Measurements from ENCODE around the gene ATP23.

Gene ATP23

DNA sequence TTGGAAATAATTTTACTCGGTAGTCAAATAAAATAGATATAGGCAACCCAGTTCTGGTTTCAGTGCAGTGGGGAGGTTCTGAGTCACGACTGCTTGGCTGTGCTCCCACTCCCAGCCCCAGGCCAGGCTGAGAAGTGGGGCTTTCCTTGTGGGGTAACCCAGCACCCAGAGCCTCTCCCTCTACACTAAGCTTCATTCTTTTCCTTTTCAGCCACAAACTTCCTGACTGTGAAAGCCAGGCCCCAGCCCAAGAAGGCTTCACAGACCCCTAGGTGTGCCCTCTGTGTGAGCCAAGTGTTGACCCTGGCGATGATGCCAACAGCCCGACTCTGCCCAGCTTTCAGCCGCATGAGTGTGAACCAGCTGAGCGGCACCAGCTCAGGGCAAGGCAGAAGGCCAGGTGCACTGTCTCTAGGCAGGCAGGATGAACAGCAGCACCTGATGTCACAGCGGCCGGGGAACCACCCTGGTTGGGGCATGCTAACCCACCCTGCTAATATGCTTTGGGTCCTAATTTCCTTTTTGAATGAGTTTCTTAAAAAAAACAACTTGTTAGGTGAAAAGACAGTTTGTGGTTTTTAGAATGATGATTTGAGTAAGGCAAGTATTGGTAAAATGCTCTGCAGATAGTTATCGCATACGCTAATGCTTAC is 42.2 kb upstream of the ATP23 start:
- TF ChIP-seq JUND (IDR thresholded peaks at IDR 0.05; ENCODE audit: low read depth) = no peak
- in situ Hi-C loops (cut with HindIII; ENCODE audit: low pct_unique_long_range_greater_than_20kb, low sequenced_read_pairs) = no loop called here
- DNase-seq (ENCODE audit: low read depth in 1 of 2, low spot score in 1 of 2) = peak in 1 of 2 experiments; percentile 45

DNA sequence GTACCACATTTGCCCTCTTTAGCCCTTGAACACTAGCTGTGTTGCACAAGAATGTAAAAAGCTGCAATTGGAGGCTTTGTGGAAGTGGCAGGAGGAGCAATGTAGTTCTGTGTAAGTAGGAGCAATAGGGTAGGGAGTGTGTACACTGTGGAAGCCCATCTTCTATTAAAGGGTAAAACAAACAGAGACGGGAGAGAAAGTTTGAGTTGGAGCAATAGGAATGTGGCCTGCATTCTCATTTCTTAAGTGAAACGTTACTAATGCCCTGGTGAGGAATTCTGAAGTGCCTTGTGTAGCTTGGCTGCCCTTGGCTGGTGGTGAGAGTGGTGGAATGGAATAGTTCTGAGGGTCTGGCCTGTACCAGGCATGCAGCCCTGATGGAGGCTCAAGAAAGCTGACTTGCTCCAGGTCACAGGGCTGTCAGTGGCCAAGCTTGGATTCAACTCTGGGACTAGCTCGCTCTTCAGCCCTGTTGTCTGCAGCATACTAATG is 38.8 kb upstream of the ATP23 start:
- DNase-seq (ENCODE audit: low read depth in 1 of 2, low spot score in 1 of 2) = no peak
- no peak for TF ChIP-seq JUND (IDR thresholded peaks at IDR 0.05; ENCODE audit: low read depth)
- in situ Hi-C loops (cut with HindIII; ENCODE audit: low pct_unique_long_range_greater_than_20kb, low sequenced_read_pairs) = no loop called here

DNA sequence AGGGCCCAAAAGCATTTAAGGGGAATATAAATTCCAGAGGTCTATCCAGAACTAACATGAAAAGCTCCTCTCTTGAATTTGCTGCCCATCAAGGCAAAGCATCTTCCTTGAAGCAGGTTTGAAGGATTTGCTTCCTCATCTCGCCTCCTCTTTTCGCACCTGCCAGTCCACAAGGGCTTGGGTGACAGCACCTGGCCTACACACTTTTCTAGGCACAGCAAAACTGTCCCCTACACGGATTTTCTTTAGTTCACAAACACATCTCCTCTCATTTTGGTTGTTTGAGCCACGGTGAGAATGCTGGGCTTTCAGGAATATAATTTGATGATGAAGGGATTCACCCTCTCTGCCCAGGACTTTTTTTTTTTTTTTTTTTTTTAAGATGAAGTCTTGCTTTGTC is 36.9 kb upstream of the ATP23 start:
- in situ Hi-C loops (cut with HindIII; ENCODE audit: low pct_unique_long_range_greater_than_20kb, low sequenced_read_pairs) = no loop called here
- DNase-seq (ENCODE audit: low read depth in 1 of 2, low spot score in 1 of 2) = no peak
- no peak for TF ChIP-seq JUND (IDR thresholded peaks at IDR 0.05; ENCODE audit: low read depth)

DNA sequence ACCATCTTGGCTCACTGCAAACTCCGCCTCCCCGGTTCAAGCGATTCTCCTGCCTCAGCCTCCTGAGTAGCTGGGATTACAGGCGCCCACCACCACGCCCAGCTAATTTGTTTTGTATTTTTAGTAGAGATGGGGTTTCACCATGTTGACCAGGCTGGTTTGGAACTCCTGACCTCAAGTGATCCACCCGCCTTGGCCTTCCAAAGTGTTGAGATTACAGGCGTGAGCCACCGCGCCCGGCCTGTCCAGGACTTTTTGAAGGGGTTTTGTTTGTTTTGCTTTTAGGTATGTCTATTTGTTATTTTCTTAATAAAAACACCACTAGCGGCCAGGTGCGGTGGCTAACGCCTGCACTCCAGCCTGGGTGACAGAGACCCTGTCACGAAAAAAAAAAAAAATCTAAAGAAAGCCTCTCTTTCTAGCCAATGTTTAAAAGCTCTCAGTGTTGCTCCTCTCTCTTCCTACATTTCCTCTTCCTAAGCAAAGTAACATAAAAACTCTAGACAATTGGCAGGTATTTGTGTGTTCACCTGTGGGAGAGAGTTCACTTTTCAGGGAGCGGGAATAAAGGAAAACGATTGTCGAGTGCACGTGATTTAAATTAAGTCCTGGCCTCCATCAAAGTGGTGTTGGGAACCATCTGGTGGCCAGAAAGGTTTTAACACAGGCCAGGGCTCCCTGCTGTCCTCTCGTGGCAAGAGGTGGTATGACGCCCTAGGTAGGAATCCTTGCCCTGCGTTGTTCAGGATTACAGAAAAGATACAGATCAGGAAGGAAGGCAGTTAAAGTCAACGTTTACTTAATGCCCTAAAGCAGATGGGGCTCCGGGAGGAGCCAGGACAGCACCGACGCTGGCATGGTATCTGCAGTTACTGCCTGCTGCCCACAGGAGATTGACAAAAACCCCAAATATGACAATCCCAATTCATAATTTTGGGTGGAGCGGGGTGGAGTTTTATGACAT is 36.2 kb upstream of the ATP23 start:
- DNase-seq (ENCODE audit: low read depth in 1 of 2, low spot score in 1 of 2) = peak; percentile 39 to 97
- no peak for TF ChIP-seq JUND (IDR thresholded peaks at IDR 0.05; ENCODE audit: low read depth)
- in situ Hi-C loops (cut with HindIII; ENCODE audit: low pct_unique_long_range_greater_than_20kb, low sequenced_read_pairs) = no loop called here

DNA sequence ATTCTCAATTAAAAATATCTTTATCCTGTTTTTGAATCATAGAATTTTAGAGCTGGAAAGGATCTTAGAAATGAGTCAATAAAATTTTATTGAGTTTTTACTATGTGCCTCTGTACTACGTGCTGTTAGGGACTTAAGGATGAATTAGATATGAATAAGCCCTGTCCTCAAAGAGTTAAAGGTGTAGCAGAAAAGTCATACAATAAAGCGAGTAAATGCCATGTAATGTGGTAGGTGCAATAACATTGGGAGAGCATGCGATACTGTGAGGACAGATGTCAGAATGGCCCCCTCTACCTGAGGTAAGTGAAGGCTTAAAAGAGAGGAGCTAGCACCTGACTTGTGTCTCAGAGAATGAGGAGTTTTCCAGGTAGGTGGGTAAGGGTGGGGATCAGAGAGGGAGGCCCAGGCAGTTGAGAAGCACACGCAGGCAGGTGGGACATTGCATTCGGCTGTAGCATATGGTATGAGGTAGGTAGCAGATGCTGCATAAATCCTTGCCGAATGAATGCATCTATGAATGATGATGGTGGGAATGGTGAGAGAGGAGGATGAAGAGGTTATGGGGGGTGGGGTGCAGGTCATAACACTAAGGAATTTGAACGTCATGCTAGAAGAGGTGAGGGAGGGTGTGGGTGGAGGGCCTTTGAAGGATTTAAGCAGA is 35.4 kb upstream of the ATP23 start:
- no peak for DNase-seq (ENCODE audit: low read depth in 1 of 2, low spot score in 1 of 2)
- in situ Hi-C loops (cut with HindIII; ENCODE audit: low pct_unique_long_range_greater_than_20kb, low sequenced_read_pairs) = no loop called here
- no peak for TF ChIP-seq JUND (IDR thresholded peaks at IDR 0.05; ENCODE audit: low read depth)

DNA sequence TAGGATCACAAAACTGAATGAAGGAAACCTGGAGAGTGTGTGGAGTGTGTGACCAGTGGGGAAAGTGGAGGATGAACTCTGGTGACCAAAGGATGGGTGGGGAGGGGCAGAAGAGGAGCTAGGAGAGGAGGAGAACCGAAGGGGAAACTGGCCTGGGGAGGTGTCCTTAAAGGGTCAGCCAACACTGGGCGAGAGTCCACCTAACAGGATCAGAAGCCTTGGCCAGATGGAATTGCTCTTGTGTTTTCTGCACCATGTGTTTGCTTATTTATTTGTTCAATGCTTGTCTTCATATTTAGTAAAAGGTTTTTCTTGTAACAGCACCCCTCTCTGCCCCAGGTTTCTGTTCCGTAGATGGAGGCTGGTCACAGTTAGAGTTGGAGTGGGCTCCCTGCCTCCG is 34.5 kb upstream of the ATP23 start:
- no peak for DNase-seq (ENCODE audit: low read depth in 1 of 2, low spot score in 1 of 2)
- in situ Hi-C loops (cut with HindIII; ENCODE audit: low pct_unique_long_range_greater_than_20kb, low sequenced_read_pairs) = no loop called here

DNA sequence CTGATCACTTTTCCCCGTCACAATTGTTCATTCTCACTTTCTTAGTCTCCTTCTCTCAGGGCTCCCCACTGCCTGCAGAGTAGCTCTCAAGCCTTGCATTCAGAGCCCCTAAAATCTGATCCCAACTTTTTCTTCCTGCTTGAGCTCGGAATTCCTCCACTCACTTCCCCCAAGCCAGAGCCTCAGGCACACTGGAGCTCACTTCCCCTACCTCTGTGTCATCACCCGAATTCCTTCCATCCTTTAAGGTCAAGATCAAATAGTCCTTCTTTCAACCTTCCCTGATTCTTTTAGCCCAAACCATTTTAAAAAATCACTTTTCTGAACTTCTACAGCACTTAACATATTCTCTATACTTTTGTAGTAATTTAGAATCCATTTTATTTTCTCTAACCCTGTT is 34.1 kb upstream of the ATP23 start:
- no peak for TF ChIP-seq JUND (IDR thresholded peaks at IDR 0.05; ENCODE audit: low read depth)
- in situ Hi-C loops (cut with HindIII; ENCODE audit: low pct_unique_long_range_greater_than_20kb, low sequenced_read_pairs) = no loop called here
- peak in 1 of 2 experiments; percentile 32 for DNase-seq (ENCODE audit: low read depth in 1 of 2, low spot score in 1 of 2)

More for the DNA sequence above, 34.5 kb upstream of the ATP23 start:
- TF ChIP-seq JUND (IDR thresholded peaks at IDR 0.05; ENCODE audit: low read depth) = no peak

DNA sequence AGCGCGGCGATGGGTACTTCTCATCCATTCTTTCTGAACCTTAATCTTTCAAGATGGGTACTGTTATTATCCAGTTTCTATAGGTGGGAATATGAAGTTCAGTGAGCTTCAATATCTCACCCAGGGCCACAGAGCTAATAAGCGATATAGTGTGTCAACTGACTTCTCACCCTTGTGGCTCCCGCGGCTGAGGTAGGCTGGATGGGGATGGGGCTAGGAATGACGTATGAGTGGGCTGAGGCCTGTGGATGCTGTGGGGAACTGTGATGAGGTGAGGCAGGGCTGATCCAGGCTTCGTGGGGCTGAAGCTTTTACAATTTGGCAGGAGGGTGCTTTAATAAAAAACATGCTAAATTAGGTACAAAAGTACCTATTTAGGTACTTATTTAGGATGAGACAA is 32.9 kb upstream of the ATP23 start:
- DNase-seq (ENCODE audit: low read depth in 1 of 2, low spot score in 1 of 2) = no peak
- in situ Hi-C loops (cut with HindIII; ENCODE audit: low pct_unique_long_range_greater_than_20kb, low sequenced_read_pairs) = no loop called here
- TF ChIP-seq JUND (IDR thresholded peaks at IDR 0.05; ENCODE audit: low read depth) = no peak

DNA sequence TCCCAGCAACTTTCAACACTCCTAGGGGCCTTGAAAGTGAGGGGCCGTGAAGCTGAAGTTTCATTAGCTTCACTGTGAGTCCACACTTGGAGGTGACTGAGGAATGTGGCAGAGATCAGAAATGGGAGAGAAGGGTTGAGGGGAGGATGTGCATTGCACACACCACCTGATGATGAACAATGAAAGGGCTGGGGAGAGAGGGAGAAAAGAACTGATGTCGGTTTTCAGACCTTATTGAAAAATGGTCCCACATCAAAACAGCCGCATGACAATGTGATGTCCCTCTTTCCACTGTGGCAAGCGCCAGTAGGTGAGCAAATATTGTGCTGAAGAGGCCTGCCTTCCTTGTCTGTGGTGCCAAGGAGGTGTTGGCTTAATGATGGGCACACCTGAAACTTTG is 32.3 kb upstream of the ATP23 start:
- no peak for DNase-seq (ENCODE audit: low read depth in 1 of 2, low spot score in 1 of 2)
- in situ Hi-C loops (cut with HindIII; ENCODE audit: low pct_unique_long_range_greater_than_20kb, low sequenced_read_pairs) = no loop called here
- TF ChIP-seq JUND (IDR thresholded peaks at IDR 0.05; ENCODE audit: low read depth) = no peak

DNA sequence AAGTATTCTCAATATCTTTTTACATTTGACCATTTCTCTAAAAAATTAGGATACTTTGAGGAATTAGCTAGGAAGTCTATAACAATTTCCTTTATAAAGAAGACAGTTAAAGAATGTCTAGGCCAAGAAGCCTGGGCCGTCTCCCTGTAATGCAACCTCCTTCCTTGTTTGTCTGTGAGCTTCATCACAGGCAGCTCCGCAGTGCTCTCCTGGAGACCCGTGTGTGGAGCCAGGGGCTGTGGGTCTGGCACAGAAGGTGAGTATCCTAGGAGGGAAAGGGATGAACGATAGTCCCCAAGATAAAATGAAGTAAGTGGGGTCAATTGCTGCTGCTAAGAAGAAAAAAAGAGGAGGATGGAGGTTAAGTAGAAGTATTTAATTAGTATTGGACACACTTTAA is 31.8 kb upstream of the ATP23 start:
- in situ Hi-C loops (cut with HindIII; ENCODE audit: low pct_unique_long_range_greater_than_20kb, low sequenced_read_pairs) = no loop called here
- TF ChIP-seq JUND (IDR thresholded peaks at IDR 0.05; ENCODE audit: low read depth) = no peak
- no peak for DNase-seq (ENCODE audit: low read depth in 1 of 2, low spot score in 1 of 2)

DNA sequence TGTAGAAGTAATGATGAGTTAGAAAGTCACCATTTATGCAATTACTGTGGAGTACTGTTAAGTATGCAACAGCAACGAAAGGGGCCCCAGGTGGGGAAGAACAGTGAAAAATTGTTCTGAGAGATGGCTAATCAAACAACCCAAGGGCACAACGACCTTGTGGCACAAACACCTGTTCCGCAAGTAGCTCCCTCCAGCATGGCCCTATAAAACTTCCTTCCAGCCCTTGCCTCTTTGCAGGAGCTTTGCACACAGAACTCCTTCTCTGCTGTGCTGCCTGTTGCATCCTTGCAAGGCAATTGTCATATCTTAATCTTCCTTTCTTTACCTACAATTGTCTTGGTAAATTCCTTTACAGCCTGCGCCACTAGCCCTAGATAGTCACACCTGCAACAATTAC is 23.2 kb upstream of the ATP23 start:
- TF ChIP-seq JUND (IDR thresholded peaks at IDR 0.05; ENCODE audit: low read depth) = no peak
- peak in 1 of 2 experiments; percentile 55 for DNase-seq (ENCODE audit: low read depth in 1 of 2, low spot score in 1 of 2)
- in situ Hi-C loops (cut with HindIII; ENCODE audit: low pct_unique_long_range_greater_than_20kb, low sequenced_read_pairs) = no loop called here

DNA sequence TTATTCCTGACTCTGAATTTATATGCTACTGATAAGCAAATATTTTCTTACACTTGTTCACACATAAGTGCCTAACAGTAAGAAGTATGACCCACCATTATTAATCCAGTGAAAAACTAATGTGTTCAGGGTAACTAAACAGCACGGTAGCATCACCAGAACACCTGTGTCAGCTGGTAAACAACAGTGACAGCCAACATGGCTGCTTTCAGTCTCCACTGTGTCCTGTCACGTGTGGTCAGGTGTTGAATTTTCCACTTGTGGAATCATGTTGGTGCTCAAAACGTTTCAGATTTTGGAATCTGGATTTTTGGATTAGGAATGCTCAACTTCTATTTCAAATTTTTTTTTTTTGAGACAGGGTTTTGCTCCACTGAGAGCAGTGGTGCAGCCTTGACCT is 14.3 kb upstream of the ATP23 start:
- no peak for DNase-seq (ENCODE audit: low read depth in 1 of 2, low spot score in 1 of 2)
- in situ Hi-C loops (cut with HindIII; ENCODE audit: low pct_unique_long_range_greater_than_20kb, low sequenced_read_pairs) = no loop called here
- TF ChIP-seq JUND (IDR thresholded peaks at IDR 0.05; ENCODE audit: low read depth) = no peak
